Activated CD4-positive, CD25-positive, alpha-beta regulatory T cell treated with anti-CD3 and anti-CD28 coated beads, Interleukin-2, amount 50 U/mL, for 24 hours (primary cell): ENCODE data around the gene NGDN.

Experiments used
- ATAC-seq, 2 donors: fragments of 150-1000 bp; cut with Tn5 transposase; one replicate each; pipeline ENCODE4 v1.10.0; 2021; ENCODE audit warnings: mild to moderate bottlenecking in 1 of 2, moderate library complexity in 1 of 2

Gene NGDN

DNA sequence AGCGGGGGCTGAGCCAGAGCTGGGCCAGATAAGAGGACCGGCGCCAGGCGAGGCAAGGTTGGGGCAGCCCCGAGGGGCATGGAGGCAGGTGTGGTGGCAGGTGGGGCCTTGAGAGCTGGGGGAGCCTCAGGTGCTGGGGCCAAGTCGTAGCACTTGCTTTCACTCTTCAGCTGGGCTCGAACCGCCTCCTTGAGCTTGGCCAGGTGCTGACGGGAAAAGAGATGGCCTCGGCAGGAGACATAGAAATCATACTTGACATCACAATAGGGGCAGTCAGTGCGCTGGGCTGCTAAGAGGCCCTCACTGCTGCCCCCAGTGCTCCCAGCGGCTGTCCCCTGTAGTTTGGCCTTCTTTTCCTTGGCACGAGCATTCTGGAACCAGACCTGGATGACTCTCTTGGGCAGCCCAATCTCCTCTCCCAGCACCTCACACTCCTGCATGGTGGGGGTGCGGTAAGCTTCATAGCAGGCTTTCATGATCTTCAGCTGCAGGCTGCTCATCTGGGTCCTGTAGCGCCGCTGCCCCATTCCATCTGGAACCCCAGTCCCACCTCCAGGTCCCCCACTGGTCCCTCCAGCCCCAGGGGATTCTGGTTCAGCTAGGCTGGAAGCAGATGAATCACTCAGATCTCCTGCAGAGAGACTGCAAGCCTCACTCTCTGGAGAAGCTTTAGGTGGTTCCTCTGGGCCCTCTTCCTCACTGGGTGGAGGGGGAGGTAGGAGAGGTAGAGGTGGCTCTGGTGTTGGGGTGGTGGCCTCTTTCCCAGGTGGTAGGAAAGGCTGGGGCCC, 53.9 kb downstream of the NGDN start:
- ATAC-seq: no peak

DNA sequence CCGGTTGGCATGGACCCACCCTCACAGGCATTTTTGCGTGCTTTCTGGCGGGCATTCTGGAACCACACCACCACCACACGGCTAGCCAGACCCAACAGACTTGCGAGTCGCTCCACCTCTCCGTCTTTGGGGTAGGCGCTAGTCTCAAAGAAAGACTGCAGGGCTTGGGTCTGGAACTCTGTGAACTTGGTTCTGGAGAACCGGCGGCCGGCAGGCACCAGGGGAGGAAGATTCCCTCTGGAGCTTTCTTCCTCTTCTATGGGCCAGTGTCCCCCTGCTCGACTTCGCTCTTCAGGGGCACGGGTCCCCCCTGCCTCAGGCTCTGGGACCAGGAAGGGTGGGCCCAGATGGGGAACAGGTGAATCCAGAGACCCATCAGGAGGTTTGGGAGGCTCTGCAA, 55.5 kb downstream of the NGDN start:
- no peak for ATAC-seq

DNA sequence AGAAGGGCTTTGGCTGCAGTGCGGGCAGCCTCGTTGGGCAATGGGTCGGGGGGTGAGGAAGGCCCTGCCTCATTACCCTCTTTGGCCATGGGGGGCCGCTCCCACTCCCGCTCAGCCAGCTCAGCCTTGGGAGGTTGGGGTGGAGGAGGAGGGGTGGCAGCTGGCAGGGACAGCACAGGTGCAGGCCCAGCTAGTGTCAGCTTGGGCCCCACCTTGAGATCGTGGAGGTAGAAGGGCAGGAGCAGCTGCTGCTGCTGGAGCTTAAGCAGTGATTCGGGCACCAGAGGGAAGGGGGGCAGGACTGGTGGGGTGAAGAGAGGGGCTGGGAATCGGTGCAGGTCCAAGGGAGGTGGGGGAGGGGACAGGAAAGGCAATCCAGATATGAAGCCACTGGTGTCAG, 56.1 kb downstream of the NGDN start:
- no peak for ATAC-seq
